ENCODE data around the gene YPEL5. TPM values are rescaled to one million over a fixed set of nuclear protein-coding genes. Genes with fewer than 3 reads are reported as not detected.

The YPEL5 gene
- total and polyA plus RNA-seq, 9 donors = 65.1 to 103 (median 81.6) TPM

DNA sequence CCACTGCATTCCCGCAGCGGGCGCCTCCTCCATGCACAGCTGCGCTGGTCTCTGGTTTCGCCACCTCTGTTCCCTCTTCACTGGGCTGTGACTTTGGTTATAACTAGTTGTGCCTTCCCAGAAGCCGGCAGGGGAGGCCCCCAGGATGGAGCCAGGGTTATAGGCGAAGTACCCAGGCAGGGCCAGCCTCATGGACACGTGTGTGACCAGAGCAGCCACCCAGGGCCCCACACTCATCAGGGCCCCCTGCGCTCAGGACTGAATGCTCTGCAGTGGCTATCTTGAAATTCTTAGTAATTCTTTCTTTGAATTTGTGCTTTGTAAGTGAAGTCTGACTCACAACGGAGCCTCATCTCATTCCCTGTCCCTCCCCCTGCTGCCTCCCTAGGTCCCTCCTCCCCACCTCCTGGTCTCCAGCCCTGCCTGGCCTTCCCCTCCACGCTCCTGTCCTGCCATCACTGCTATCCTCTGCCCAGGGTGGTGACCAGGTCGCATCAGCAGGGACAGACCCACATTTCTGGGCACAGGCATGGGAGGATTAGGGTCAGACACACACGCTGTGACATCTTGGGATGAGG is 46.4 kb downstream of the YPEL5 start:
- H3K27ac ChIP-seq = no peak overlapping the region
- intact Hi-C loops (cut with DNase I) = no loop called here
- DNase-seq = no peak
- no peaks in the 10 kb centered on the region for H3K27me3 ChIP-seq
- H3K4me1 ChIP-seq (ENCODE audit: insufficient read depth) = no peaks in the 10 kb centered on the region
- TF ChIP-seq EP300 (IDR thresholded peaks at IDR 0.05) (no peak), POLR2A (IDR thresholded peaks at IDR 0.05) (no peak)
- TF ChIP-seq, protein P1, sequence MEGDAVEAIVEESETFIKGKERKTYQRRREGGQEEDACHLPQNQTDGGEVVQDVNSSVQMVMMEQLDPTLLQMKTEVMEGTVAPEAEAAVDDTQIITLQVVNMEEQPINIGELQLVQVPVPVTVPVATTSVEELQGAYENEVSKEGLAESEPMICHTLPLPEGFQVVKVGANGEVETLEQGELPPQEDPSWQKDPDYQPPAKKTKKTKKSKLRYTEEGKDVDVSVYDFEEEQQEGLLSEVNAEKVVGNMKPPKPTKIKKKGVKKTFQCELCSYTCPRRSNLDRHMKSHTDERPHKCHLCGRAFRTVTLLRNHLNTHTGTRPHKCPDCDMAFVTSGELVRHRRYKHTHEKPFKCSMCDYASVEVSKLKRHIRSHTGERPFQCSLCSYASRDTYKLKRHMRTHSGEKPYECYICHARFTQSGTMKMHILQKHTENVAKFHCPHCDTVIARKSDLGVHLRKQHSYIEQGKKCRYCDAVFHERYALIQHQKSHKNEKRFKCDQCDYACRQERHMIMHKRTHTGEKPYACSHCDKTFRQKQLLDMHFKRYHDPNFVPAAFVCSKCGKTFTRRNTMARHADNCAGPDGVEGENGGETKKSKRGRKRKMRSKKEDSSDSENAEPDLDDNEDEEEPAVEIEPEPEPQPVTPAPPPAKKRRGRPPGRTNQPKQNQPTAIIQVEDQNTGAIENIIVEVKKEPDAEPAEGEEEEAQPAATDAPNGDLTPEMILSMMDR (IDR thresholded peaks at IDR 0.05) = no peak
- no peaks in the 10 kb centered on the region for H3K36me3 ChIP-seq
- no peak overlapping the region for H3K4me3 ChIP-seq
- 81 to 89% (median 88%) methylated on average over 13 of the region's 13 CpGs for WGBS, 3 donors
- no peaks in the 10 kb centered on the region for H3K9me3 ChIP-seq

DNA sequence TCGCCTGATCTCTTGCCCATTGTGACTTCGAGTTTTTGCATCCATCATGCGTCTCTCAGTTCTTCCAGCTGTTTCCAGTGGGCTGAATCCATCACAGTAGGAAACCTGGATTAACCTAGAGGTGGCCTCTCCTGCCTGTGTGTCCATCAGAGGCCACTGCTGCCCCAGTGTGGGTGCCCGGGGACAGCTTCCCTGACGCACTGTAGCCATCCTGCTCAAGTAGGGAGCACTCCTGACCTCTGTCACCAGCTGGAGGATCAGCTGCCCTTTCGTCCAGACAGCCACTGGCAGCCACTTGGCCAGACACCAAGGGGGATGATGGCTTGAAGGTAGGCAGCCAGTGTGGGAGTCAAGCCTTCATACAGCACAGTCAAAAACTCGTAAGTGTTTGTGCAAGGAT is 47.6 kb downstream of the YPEL5 start:
- Histone ChIP-seq H3K27ac (no peak overlapping the region), H3K27me3 (no peaks in the 10 kb centered on the region), H3K4me3 (no peak overlapping the region), H3K9me3 (no peaks in the 10 kb centered on the region), H3K36me3 (no peaks in the 10 kb centered on the region), H3K4me1 (ENCODE audit: insufficient read depth) (no peaks in the 10 kb centered on the region)
- DNase-seq = no peak
- TF ChIP-seq, protein P1 (IDR thresholded peaks at IDR 0.05) = no peak
- TF ChIP-seq EP300 (IDR thresholded peaks at IDR 0.05) = no peak
- no peak for TF ChIP-seq POLR2A (IDR thresholded peaks at IDR 0.05)
- WGBS, 3 donors = 88 to 90% (median 89%) methylated on average over 7 of the region's 7 CpGs
- intact Hi-C loops (cut with DNase I) = no loop called here

DNA sequence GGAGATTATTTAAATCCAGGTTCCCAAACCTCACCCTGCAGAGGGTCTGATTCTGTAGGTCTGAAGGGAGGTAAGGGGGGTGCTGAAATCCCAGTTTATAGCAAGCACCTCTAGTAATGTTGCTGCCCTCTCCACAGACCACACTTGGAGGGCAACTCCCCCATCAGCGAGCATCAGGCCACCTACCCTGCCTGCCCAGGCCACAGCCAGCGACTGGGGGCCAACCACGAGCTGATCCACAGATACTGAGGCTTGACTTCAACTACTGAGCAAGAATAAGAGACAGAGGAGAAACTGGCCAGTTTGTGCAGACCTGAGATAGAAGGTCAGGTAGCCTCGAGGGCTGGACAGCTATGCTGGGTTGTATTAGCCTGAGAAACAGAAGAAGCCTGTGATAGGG is 48.2 kb downstream of the YPEL5 start:
- no peak overlapping the region for H3K4me3 ChIP-seq
- no peak for TF ChIP-seq EP300 (IDR thresholded peaks at IDR 0.05)
- TF ChIP-seq, protein P1 (IDR thresholded peaks at IDR 0.05) = no peak
- no peak for TF ChIP-seq POLR2A (IDR thresholded peaks at IDR 0.05)
- DNase-seq = no peak
- intact Hi-C loops (cut with DNase I) = no loop called here
- no peaks in the 10 kb centered on the region for H3K4me1 ChIP-seq (ENCODE audit: insufficient read depth)
- H3K9me3 ChIP-seq = no peaks in the 10 kb centered on the region
- H3K36me3 ChIP-seq = no peaks in the 10 kb centered on the region
- H3K27ac ChIP-seq = no peak overlapping the region
- no peaks in the 10 kb centered on the region for H3K27me3 ChIP-seq
- WGBS, 3 donors = 85 to 86% (median 85%) methylated on average over 4 of the region's 4 CpGs

DNA sequence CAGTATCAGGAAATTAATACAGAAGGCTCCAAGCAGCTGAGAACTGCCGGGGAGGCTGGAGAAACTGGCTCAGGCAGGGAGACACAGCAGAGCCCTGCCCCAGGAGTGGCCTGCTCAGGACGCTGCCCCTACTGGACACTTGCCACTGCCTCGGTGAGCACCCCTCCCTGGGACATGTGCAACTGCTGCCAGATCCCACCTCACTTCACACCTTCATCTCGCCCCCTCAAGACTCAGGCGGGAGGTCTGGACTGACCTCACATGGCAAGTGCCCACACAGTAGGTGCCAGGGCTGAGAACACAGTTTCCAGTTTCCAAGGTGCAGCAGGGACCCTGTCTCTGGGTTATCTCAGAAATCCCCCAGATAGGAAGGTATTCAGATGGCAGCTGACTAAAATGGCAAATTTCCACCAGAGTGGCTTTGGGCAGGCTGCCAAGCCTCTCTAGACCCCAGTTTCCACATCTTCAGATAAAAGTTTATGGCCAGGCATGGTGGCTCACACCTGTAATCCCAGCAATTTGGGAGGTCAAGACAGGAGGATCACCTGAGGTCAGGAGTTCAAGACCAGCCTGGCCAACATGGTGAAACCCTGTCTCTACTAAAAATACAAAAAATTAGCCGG is 50.9 kb downstream of the YPEL5 start:
- TF ChIP-seq, protein P1 (IDR thresholded peaks at IDR 0.05) = no peak
- TF ChIP-seq EP300 (IDR thresholded peaks at IDR 0.05) = no peak
- Histone ChIP-seq H3K27me3 (no peaks in the 10 kb centered on the region), H3K4me3 (no peak overlapping the region), H3K4me1 (ENCODE audit: insufficient read depth) (no peaks in the 10 kb centered on the region), H3K36me3 (no peaks in the 10 kb centered on the region), H3K27ac (no peak overlapping the region), H3K9me3 (no peaks in the 10 kb centered on the region)
- no peak for DNase-seq
- 79 to 84% (median 83%) methylated on average over 6 of the region's 6 CpGs for WGBS, 3 donors
- intact Hi-C loops (cut with DNase I) = no loop called here

Measured in ovary (tissue), 9 donors.